T-helper 1 cell treated with Interleukin-12 subunit alpha and Interleukin-12 subunit beta and Interleukin-4 antibody, amounts not matched to agents 30 μg/mL and 1 μg/mL, for 36 hours (primary cell): ENCODE measurements around the gene CCDC15.
"Not testable (repeated sequence)": the region's sequence is repeated elsewhere in the genome, so short reads cannot be mapped to it uniquely, and the experiment has no call there.

Source experiments
- H3K27ac Mint-ChIP-seq: one replicate; pipeline ENCODE4 v1.8.0; 2021; ENCODE audit warnings: mild to moderate bottlenecking, mixed read lengths
- H3K27me3 Mint-ChIP-seq: one replicate; pipeline ENCODE4 v1.8.0; 2021; ENCODE audit warnings: low read depth, mixed read lengths
- H3K36me3 Mint-ChIP-seq: one replicate; pipeline ENCODE4 v1.8.0; 2021; ENCODE audit warnings: low read depth, mixed read lengths
- H3K4me1 Mint-ChIP-seq: one replicate; pipeline ENCODE4 v1.8.0; 2021; ENCODE audit warnings: low read depth, mixed read lengths
- H3K4me3 Mint-ChIP-seq: one replicate; pipeline ENCODE4 v1.8.0; 2021; ENCODE audit warnings: mild to moderate bottlenecking, moderate library complexity, mixed read lengths
- H3K9me3 Mint-ChIP-seq: one replicate; pipeline ENCODE4 v1.8.0; 2021; ENCODE audit warnings: mixed read lengths

Gene CCDC15

DNA sequence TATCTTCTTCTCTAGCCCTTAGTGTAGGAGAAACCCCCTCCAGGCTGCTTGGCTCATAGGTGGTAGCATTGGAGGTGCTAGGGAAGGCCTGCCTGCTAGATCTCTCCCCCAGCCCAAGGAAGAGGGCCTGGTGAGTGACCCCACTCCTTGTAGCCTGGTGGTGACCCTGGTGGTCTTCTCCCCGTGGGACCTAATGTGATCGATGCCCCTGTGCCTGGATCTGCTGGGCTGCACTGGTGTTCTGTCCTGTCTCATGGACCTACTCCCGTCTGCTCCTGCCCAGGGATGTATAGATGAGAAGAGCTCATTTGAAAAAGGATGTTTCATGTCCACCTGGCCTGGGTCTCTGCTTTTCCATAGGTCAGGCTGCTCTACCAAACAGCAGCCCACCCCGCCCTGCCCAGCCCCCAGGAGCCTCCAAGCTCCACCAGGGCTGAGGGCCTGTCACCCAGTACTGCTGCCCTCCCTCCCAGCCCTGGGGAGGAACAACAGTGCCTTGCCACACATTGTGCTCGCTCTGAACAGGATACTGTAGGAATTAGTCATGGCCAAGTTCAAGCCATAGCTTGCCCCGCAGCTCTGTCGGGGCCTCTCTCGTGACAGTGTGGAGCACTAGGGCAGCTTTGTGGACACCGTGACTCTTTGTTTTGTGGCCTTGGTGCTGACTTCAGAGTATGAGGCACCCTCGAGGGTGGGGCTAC lies 128.8 kb downstream of the CCDC15 start:
- H3K4me3 Mint-ChIP-seq = no peak overlapping the region
- H3K27me3 Mint-ChIP-seq = no peaks in the 10 kb centered on the region
- no peaks in the 10 kb centered on the region for H3K4me1 Mint-ChIP-seq
- no peaks in the 10 kb centered on the region for H3K36me3 Mint-ChIP-seq
- H3K9me3 Mint-ChIP-seq = no peaks in the 10 kb centered on the region
- H3K27ac Mint-ChIP-seq = no peak overlapping the region

GRCh38 chr11:125083312-125084056 lies 129.5 kb downstream of the CCDC15 start:
- Mint-ChIP-seq H3K27me3 (no peaks in the 10 kb centered on the region), H3K9me3 (no peaks in the 10 kb centered on the region), H3K27ac (no peak overlapping the region), H3K4me3 (no peak overlapping the region), H3K4me1 (no peaks in the 10 kb centered on the region), H3K36me3 (no peaks in the 10 kb centered on the region)

DNA sequence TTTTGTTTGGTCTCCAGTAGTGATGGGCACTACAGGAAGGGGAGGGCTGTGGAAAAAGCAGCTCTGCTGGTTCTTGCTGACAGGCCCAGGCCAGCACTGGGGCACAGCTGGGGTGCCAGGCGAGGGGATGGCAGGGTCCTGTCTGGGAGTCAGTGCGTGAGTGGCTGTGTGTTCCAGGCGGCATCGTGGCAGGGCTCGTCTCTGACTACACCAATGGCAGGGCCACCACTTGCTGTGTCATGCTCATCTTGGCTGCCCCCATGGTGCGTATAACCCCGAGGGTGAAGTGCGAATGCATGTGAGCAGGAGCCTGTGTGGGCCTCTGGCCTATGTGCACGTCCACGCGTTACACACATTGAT lies 130.0 kb downstream of the CCDC15 start:
- no peaks in the 10 kb centered on the region for H3K36me3 Mint-ChIP-seq
- H3K27ac Mint-ChIP-seq = no peak overlapping the region
- no peaks in the 10 kb centered on the region for H3K9me3 Mint-ChIP-seq
- H3K4me3 Mint-ChIP-seq = no peak overlapping the region
- H3K4me1 Mint-ChIP-seq = no peaks in the 10 kb centered on the region
- H3K27me3 Mint-ChIP-seq = no peaks in the 10 kb centered on the region

DNA sequence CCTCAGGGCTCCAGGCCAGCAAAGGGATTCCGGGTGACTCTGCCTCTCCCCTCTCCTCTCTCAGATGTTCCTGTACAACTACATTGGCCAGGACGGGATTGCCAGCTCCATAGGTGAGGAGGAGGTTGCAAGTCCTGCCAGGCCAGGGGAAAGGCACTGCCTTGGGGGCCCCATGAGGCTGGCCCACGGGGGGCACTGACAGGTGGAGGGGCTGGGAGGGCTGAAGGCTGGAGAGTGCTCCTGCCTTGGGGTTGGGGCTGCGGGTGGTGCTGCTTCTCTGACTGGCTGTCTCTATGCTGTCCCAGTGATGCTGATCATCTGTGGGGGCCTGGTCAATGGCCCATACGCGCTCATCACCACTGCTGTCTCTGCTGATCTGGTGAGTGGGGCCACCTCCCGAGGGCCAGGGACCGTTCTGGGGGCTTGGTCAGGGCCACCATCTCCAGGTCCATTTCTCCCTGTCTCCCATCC lies 130.8 kb downstream of the CCDC15 start:
- H3K27me3 Mint-ChIP-seq = no peaks in the 10 kb centered on the region
- no peaks in the 10 kb centered on the region for H3K4me1 Mint-ChIP-seq
- H3K27ac Mint-ChIP-seq = no peak overlapping the region
- no peak overlapping the region for H3K4me3 Mint-ChIP-seq
- H3K9me3 Mint-ChIP-seq = no peaks in the 10 kb centered on the region
- H3K36me3 Mint-ChIP-seq = no peaks in the 10 kb centered on the region

DNA sequence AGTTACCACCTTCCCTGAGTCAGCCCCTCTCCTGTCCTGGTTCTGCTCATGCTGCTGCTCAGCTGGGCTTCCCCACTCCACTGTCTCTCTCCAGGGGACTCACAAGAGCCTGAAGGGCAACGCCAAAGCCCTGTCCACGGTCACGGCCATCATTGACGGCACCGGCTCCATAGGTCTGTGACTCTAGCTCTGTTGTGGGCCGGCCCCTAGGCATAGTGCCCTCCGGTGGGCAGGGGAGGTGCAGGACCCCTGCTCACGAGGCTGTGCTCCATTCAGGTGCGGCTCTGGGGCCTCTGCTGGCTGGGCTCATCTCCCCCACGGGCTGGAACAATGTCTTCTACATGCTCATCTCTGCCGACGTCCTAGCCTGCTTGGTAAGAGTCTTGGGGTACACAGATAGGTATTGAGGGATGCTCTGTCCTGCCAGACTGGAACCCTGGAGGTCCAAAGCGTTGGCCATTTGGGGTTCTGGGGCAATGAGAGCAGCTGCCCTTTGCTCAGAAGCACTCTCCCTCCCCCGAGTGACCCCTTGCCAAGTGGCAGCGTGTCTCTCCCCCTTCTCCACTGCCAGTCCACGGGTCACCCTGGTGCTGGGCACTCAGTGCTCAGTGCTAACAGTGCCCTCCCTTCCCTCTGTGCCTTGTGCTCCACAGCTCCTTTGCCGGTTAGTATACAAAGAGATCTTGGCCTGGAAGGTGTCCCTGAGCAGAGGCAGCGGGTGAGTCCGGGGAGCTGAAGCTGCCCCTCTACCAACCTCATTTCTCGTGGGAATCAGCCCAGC lies 131.5 kb downstream of the CCDC15 start:
- no peak overlapping the region for H3K27ac Mint-ChIP-seq
- H3K36me3 Mint-ChIP-seq = no peaks in the 10 kb centered on the region
- H3K4me1 Mint-ChIP-seq = no peaks in the 10 kb centered on the region

GRCh38 chr11:125086633-125087296 lies 132.8 kb downstream of the CCDC15 start:
- Mint-ChIP-seq H3K4me3 (no peak overlapping the region), H3K36me3 (no peaks in the 10 kb centered on the region), H3K27ac (no peak overlapping the region), H3K9me3 (no peaks in the 10 kb centered on the region), H3K4me1 (no peaks in the 10 kb centered on the region), H3K27me3 (no peaks in the 10 kb centered on the region)

More for the DNA sequence above, 131.5 kb downstream of the CCDC15 start:
- no peaks in the 10 kb centered on the region for H3K9me3 Mint-ChIP-seq
- no peaks in the 10 kb centered on the region for H3K27me3 Mint-ChIP-seq
- no peak overlapping the region for H3K4me3 Mint-ChIP-seq

DNA sequence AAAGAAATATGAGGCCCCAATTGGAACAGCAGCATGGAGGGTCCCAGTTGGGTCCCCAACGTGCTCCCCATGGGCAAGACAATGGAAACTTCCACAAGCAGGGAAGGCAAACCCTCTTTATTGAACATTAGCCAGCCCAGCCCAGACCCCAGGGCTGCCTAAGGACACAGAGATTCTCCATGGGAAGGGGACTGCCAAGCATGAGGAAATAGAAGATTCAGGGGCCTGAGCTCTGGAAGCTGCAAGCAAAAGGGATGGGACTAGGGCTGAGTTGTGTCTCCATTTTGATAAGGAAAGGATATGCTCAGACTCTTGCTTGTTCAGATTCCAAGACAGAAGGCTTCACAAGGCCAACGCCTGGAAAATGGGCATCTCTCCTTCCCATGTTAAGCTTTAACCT lies 134.1 kb downstream of the CCDC15 start:
- Mint-ChIP-seq H3K4me3 (no peak overlapping the region), H3K36me3 (no peaks in the 10 kb centered on the region), H3K9me3 (no peaks in the 10 kb centered on the region), H3K4me1 (no peaks in the 10 kb centered on the region), H3K27me3 (no peaks in the 10 kb centered on the region), H3K27ac (no peak overlapping the region)

DNA sequence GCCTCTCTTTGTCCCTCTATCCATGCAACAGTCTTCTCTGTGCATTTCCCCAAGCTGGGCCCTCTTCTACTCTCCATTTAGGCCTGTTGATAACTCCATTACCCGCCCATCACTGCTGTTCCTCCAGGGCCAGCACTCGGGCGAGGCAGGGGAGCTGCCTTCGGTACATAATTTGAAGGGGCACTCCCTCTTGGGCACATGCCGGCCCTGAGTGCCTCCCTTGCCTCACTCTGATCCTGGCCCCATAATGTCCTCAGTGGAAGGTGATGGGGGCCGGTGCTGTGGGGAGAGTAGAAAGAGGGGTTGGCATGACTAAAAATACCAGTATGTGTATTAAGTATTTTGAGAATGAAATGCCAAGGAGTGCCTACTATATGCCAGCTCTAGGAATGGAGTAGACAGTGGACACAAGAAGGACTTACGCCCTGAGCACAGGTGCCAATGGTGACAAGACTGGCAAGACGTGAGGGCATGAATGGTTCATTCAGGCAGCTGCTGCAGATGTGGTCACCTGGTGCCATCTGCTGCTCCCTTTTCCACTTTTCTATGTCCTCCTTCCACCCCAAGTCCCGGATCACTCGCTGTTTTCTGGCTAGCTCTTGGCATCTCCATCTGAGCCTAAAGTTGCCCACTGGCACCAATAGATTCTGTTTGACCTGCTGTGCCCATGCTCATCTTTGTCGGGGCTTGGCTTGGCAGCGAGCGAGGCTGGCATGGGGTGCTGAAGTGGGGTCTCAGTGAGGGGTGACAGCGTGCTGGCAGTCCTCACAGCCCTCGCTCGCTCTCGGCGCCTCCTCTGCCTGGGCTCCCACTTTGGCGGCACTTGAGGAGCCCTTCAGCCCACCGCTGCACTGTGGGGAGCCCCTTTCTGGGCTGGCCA lies 134.8 kb downstream of the CCDC15 start:
- H3K4me3 Mint-ChIP-seq = no peak overlapping the region
- H3K36me3 Mint-ChIP-seq = no peaks in the 10 kb centered on the region
- no peak overlapping the region for H3K27ac Mint-ChIP-seq
- H3K27me3 Mint-ChIP-seq = no peaks in the 10 kb centered on the region
- H3K9me3 Mint-ChIP-seq = no peaks in the 10 kb centered on the region
- no peaks in the 10 kb centered on the region for H3K4me1 Mint-ChIP-seq

DNA sequence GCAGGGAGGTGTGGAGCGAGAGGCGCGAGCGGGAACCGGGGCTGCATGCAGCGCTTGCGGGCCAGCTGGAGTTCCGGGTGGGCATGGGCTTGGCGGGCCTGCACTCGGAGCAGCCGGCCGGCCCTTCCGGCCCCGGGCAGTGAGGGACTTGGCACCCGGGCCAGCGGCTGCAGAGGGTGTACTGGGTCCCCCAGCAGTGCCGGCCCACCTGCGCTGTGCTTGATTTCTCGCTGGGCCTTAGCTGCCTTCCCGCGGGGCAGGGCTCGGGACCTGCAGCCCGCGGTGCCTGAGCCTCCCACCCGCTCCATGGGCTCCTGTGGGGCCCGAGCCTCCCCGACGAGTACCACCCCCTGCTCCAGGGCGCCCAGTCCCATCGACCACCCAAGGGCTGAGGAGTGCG lies 135.5 kb downstream of the CCDC15 start:
- not testable (repeated sequence) for H3K36me3 Mint-ChIP-seq, H3K27me3 Mint-ChIP-seq, H3K27ac Mint-ChIP-seq, H3K9me3 Mint-ChIP-seq, H3K4me3 Mint-ChIP-seq, H3K4me1 Mint-ChIP-seq

DNA sequence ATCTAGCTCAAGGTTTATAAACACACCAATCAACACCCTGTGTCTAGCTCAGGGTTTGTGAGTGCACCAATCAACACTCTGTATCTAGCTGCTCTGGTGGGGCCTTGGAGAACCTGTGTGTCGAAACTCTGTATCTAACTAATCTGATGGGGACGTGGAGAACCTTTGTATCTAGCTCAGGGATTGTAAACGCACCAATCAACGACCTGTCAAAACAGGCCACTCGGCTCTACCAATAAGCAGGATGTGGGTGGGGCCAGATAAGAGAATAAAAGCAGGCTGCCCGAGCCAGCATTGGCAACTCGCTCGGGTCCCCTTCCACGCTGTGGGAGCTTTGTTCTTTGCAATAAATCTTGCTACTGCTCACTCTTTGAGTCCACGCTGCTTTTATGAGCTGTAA lies 136.1 kb downstream of the CCDC15 start:
- not testable (repeated sequence) for H3K4me1 Mint-ChIP-seq, H3K9me3 Mint-ChIP-seq

DNA sequence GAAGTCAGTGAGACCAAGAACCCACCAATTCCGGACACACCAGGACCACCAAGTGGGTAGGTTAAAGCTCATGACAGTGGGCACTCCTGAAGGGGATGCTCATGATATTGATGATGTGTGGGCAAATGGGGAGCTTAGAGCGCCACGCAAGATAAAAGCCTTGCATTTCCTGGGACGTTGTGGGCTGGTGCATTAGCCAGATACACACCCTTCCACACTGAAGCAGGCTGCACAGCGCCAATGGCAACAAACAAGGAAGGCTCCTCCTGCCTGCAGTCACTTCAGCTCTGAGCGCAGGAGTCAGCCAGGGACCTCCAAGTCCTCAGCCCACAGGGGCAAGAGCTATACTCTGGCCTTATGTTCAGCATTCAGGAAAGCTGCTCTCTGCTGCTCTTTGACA lies 136.8 kb downstream of the CCDC15 start:
- no peaks in the 10 kb centered on the region for H3K4me1 Mint-ChIP-seq
- H3K27ac Mint-ChIP-seq = no peak overlapping the region
- H3K9me3 Mint-ChIP-seq = no peaks in the 10 kb centered on the region
- H3K4me3 Mint-ChIP-seq = no peak overlapping the region
- H3K36me3 Mint-ChIP-seq = no peaks in the 10 kb centered on the region
- H3K27me3 Mint-ChIP-seq = no peaks in the 10 kb centered on the region

More for the DNA sequence above, 136.1 kb downstream of the CCDC15 start:
- not testable (repeated sequence) for H3K27me3 Mint-ChIP-seq, H3K27ac Mint-ChIP-seq, H3K36me3 Mint-ChIP-seq, H3K4me3 Mint-ChIP-seq
